Choroid plexus epithelial cell (primary cell): ENCODE measurements around the gene TMEM88.
A peak's percentile ranks its signal among the peaks of the same experiment; 100 is the strongest.

Experiments used
- DNase-seq: peaks from one replicate; pipeline ENCODE4 v3.0.0-alpha.2; 2010; ENCODE audit warnings: low read depth
- H3K4me3 ChIP-seq: 2 replicates; pipeline ENCODE4 v1.5.1; 2011; ENCODE audit warnings: low read depth, mild to moderate bottlenecking, control low read depth, low read length, moderate library complexity
- TF ChIP-seq, protein P1 (sequence below): conservative IDR thresholded peaks from 2 replicates; pipeline ENCODE4 v1.5.1; 2011; ENCODE audit warnings: low read depth, mild to moderate bottlenecking, control low read depth, inconsistent platforms, low read length, moderate library complexity

TMEM88 gene

GRCh38 chr17:7833011-7833794 is 21.7 kb upstream of the TMEM88 start:
- H3K4me3 ChIP-seq = peak overlapping the region; percentile 79
- TF ChIP-seq, protein P1, sequence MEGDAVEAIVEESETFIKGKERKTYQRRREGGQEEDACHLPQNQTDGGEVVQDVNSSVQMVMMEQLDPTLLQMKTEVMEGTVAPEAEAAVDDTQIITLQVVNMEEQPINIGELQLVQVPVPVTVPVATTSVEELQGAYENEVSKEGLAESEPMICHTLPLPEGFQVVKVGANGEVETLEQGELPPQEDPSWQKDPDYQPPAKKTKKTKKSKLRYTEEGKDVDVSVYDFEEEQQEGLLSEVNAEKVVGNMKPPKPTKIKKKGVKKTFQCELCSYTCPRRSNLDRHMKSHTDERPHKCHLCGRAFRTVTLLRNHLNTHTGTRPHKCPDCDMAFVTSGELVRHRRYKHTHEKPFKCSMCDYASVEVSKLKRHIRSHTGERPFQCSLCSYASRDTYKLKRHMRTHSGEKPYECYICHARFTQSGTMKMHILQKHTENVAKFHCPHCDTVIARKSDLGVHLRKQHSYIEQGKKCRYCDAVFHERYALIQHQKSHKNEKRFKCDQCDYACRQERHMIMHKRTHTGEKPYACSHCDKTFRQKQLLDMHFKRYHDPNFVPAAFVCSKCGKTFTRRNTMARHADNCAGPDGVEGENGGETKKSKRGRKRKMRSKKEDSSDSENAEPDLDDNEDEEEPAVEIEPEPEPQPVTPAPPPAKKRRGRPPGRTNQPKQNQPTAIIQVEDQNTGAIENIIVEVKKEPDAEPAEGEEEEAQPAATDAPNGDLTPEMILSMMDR = no peak

DNA sequence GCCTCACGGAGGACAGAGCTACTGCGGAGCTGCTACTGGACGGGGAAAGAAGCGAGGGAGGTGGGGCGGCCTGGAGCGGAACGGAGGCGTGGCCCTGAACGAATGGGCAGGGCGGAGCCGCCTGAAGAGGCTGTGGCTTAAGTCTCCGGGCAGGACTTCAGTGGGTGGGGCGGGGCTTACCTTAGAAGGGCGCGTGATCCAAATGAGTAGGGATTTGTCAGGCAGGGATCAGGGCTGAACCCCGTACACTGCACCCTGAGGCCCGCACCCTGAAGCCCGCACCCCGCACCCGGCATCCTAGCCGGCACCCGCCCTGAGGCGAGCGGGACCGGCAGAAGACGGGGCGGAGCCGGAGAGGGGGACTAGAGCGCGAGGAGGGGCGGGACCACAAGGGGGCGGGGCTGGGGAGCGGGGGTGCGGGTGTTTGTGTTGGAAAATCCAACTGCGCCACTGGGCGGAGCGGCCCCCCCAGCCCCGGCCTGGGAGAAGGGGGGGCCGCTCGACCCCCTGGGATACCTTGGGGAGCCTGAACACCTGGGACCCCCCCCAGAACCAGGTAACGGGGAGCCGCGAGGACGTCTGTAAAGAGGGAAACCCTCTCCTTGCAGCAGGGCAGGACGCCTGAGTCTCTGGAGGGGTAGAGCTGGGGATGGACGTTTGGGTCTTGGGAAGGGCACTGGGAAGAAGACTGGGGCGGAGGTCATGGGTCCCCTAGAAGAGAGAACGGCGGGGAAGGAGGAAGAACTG is 20.9 kb upstream of the TMEM88 start, which contains the start of gene KDM6B:
TSS of gene KDM6B (plus strand) at position 423 of the 747 bp plus-strand sequence. CDS start 11,338 bp downstream, outside the sequence.
- TF ChIP-seq, protein P1 = peak; percentile 6
- peak; percentile 95 for DNase-seq
- H3K4me3 ChIP-seq = peak within 1 kb of the TSS; percentile 79

More at GRCh38 chr17:7833011-7833794, 21.7 kb upstream of the TMEM88 start:
- no peak for DNase-seq

DNA sequence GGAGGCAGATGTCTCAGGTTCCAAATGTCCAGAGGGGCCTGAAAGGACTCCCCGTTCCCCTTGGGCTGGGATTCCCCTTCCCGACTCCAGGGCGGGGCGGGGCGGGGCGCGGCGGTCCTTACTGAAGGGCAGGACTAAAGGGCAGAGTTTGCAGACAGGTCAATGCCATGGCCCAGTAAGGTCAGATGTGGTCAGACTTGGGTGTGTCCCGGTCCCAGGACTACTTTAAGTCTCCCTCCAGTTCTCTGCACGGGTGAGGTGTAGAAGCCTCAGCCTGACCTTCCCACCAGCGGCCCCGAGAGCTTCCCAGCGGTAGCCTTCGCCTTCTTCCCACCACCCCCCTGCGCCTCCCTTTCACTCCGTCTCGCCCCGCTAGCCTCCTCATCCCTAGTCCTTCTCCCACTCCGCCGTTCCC is 20.3 kb upstream of the TMEM88 start:
- DNase-seq = peak; percentile 33
- TF ChIP-seq, protein P1 = no peak
- peak overlapping the region; percentile 79 for H3K4me3 ChIP-seq

DNA sequence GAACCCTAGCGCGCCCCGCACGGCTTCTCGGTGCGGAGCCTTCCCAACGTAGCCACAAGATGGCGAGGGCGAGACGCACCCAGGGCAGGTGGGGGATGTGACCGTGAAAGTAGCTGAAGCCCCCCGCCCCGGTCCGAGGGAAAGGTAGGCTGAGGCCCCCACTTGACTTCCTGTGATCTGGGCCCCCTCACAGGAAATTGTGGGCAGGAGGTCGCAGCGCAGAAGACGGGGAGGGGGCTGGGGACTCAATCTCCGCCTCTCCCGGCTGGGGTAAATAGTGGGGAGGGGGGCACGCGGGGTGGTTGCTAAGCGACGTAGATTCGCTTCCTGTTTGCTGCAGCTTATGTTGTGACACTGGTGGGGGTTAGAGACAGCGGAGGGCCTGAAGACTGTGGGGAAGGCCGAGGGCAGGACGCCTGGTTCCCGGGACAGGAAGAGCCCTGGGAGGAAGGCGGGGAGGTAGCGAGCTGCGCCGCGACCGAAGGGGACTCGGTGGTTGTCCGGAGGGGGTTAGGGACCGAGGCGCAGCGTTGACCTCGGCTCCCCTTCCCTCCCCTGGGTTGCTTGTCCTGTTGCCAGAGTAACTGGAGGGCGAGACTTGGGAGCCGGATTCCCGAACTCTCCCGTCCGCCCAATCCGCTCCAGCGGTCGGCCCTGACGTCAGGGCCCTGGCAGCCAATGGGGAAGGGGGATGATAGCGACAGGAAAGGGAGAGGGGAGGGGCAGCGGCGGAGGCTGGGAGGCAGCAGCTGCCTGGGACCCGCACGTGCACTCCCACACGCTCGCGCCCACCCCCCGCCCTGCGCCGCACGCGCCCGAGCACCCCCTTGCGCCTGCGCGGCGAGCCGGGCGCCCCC is 19.7 kb upstream of the TMEM88 start:
- DNase-seq = peak; percentile 99
- TF ChIP-seq, protein P1 = peak; percentile 88
- peak overlapping the region; percentile 79 for H3K4me3 ChIP-seq

GRCh38 chr17:7835814-7836595 is 18.9 kb upstream of the TMEM88 start:
- DNase-seq = peak; percentile 69
- TF ChIP-seq, protein P1 = no peak

More at GRCh38 chr17:7835814-7836595, 18.9 kb upstream of the TMEM88 start:
- H3K4me3 ChIP-seq = peak overlapping the region; percentile 79
